A549 (cell line): Measurements from ENCODE around the gene PTGES3L. TPM values are rescaled to one million over a fixed set of nuclear protein-coding genes. Genes with fewer than 3 reads are reported as not detected.

Experiments
- ATAC-seq, 2 experiments: fragments of 200-7000 bp in 1 of 2; fragments of >200 bp in 1 of 2; cut with Nextera tagmentation in 1 of 2; cut with Tn5 transposase in 1 of 2; 3 replicates each; pipeline versions ENCODE4 v1.8.0 to v1.9.1; 2018 to 2020; ENCODE audit warnings: mild to moderate bottlenecking in 1 of 2, moderate library complexity in 1 of 2
- CTCF ChIA-PET: fragments of 300-600 bp; sonication (Branson Sonifier 250); formaldehyde crosslinking; extraction: SDS; loops from one replicate; lab custom pipeline; 2021; ENCODE audit warnings: antibody characterized with exemption, inconsistent platforms; lab: Yijun Ruan, JAX
- POLR2A ChIA-PET: fragments of 350-600 bp; formaldehyde crosslinking; extraction: SDS; loops from one replicate; lab custom pipeline; 2021; ENCODE audit warnings: antibody characterized with exemption, inconsistent platforms; lab: Yijun Ruan, JAX
- DNase-seq, 2 experiments: peaks; one replicate each; pipeline versions ENCODE4 v3.0.0 to v3.0.0-alpha.2; 2011 to 2016; ENCODE audit warnings: low read depth in 1 of 2, low spot score in 1 of 2
- FAIRE-seq: peaks from 2 replicates; lab custom pipeline; 2011; peaks lifted over from hg19 to GRCh38; lab: Jason Lieb, UNC
- H3K27ac ChIP-seq, 2 experiments: fragments of >200 bp; sonication (Bioruptor Twin); formaldehyde crosslinking; 3 replicates each; pipeline ENCODE4 v1.5.1; 2016 to 2017
- H3K4me1 ChIP-seq: fragments of >200 bp; sonication (Bioruptor Twin); formaldehyde crosslinking; 3 replicates; pipeline ENCODE4 v1.6.1; 2016
- H3K4me2 ChIP-seq: fragments of >200 bp; sonication (Bioruptor Twin); formaldehyde crosslinking; 3 replicates; pipeline ENCODE4 v1.6.1; 2016
- H3K4me3 ChIP-seq: fragments of >200 bp; sonication (Bioruptor Twin); formaldehyde crosslinking; 3 replicates; pipeline ENCODE4 v1.5.1; 2016
- H3K9me3 ChIP-seq: fragments of >200 bp; sonication (Bioruptor Twin); formaldehyde crosslinking; 3 replicates; pipeline ENCODE4 v1.6.1; 2016
- EHF ChIP-seq: fragments of 250-450 bp; sonication (Bioruptor Pico); IDR thresholded peaks from 2 replicates; pipeline ENCODE4 v1.5.0; 2020; ENCODE audit warnings: mild to moderate bottlenecking
- HOXA7 ChIP-seq: fragments of 250-450 bp; sonication (Bioruptor Pico); IDR thresholded peaks from 2 replicates; pipeline ENCODE4 v1.5.0; 2020; ENCODE audit warnings: mild to moderate bottlenecking, moderate library complexity
- RAD21 ChIP-seq, 2 experiments: fragments of >200 bp in 1 of 2; sonication (Bioruptor Twin) in 1 of 2; formaldehyde crosslinking in 1 of 2; IDR thresholded peaks in 1 of 2; conservative IDR thresholded peaks in 1 of 2; 2 replicates in 1 of 2; 3 replicates in 1 of 2; pipeline ENCODE4 v1.6.1; 2012 to 2018; ENCODE audit warnings: inconsistent platforms in 1 of 2
- ZNF302 ChIP-seq: fragments of 250-450 bp; sonication (Bioruptor Pico); IDR thresholded peaks from 2 replicates; pipeline ENCODE4 v1.9.0; 2021; ENCODE audit warnings: inconsistent platforms, mild to moderate bottlenecking, moderate library complexity
- WGBS: methylation state at CpG from one replicate; pipeline ENCODE4 v1.1.6; 2017; ENCODE audit errors: missing lambda C conversion rate; 5-methylcytosine and 5-hydroxymethylcytosine counted together
- polyA plus RNA-seq, 4 experiments: library from polyadenylated mRNA; depleted of rRNA in 3 of 4; stranded (reverse); fragments of >200 nt; fragmentation: RNase III in 1 of 4; extraction: RNeasy Plus Mini Kit Qiagen cat#74134 plus additional on column Dnase treatment in 1 of 4; gene quantifications; 2 replicates in 3 of 4; 3 replicates in 1 of 4; pipeline ENCODE4 v1.2.3, GENCODE V29; 2011 to 2017
- small RNA-seq, 6 experiments: library from RNA; depleted of rRNA; stranded (forward); fragments of <200 nt; gene quantifications; one replicate each; pipeline ENCODE3, GENCODE V24; 2012
- TF ChIP-seq, protein P1 (sequence below): fragments of 200-600 bp; sonication (generic); IDR thresholded peaks from 2 replicates; pipeline ENCODE4 v1.6.1; 2016; ENCODE audit warnings: antibody characterized with exemption, mild to moderate bottlenecking, moderate library complexity
- TF ChIP-seq, protein P2 (sequence below): IDR thresholded peaks from 2 replicates; pipeline ENCODE4 v1.6.1; 2012
- TF ChIP-seq, protein P3 (sequence below): fragments of 250-450 bp; sonication (Bioruptor Pico); IDR thresholded peaks from 2 replicates; pipeline ENCODE4 v1.5.0; 2020; ENCODE audit warnings: low read depth, mild to moderate bottlenecking, moderate library complexity

Gene PTGES3L
- polyA plus RNA-seq, 2 of the 4 experiments (the other 2 are of a cell fraction): 1.8 to 3.5 TPM

DNA sequence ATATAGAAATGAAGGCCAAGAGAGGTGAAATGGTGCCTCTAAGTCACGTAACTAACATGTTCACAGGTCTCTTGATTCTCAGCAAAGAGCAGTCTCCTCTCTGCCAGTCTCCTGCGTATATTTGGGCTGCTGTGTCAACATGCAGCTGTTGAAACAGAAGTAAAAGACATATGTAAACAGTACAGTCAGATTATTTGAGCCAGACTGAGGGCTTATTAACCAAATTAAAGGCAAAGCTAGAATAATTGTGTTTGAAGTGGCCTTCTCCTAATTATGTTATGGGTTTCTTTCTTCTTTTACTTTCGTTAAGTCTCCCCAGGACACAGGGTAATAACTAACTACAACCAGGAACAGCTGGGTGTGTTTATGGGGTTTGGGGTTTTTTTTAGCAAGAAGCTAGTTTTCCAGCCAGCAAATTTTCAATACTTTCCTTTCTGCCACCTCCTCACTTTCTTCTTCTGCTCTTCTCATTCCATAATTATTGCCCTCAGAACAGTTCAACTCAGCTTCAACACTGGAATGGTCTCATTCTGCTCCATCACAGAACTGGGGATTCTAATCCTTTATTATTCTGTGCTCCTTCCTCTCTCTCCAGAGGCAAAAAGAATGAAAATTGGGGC, 60.9 kb downstream of the PTGES3L start:
- POLR2A ChIA-PET: interaction anchor here (1.0 kb wide), 1 partner anchor 79 kb away, joined by 3 read pairs; the partner anchor contains the start of gene RPL27
- WGBS: 24% methylated on average over 3 of the region's 3 CpGs
- Histone ChIP-seq H3K27ac (peak overlapping the region in 1 of 2 experiments; percentile 5; a peak in 1 of 6 replicates), H3K4me2 (peak overlapping the region; percentile 49), H3K4me1 (peaks cover 10% of the 10 kb centered on the region), H3K9me3 (no peaks in the 10 kb centered on the region)
- peak; percentile 32 for FAIRE-seq
- CTCF ChIA-PET: interaction anchor here (0.9 to 17.6 kb wide), 7 partner anchors 10 to 371 kb away, joined by 3 to 372 read pairs (median 5); partner anchors contain the start of genes AOC2 and AOC3
- peak; percentile 46 to 48; a peak in 3 of 6 replicates for ATAC-seq
- no peak for DNase-seq
- TF ChIP-seq EHF (CRISPR knock-in tag) (no peak), RAD21 (conservative IDR thresholded peaks at IDR 0.05 in 1 of 2, IDR thresholded peaks at IDR 0.05 in 1 of 2) (no peak), ZNF302 (CRISPR knock-in tag) (no peak), HOXA7 (CRISPR knock-in tag) (no peak)
- TF ChIP-seq, protein P1, sequence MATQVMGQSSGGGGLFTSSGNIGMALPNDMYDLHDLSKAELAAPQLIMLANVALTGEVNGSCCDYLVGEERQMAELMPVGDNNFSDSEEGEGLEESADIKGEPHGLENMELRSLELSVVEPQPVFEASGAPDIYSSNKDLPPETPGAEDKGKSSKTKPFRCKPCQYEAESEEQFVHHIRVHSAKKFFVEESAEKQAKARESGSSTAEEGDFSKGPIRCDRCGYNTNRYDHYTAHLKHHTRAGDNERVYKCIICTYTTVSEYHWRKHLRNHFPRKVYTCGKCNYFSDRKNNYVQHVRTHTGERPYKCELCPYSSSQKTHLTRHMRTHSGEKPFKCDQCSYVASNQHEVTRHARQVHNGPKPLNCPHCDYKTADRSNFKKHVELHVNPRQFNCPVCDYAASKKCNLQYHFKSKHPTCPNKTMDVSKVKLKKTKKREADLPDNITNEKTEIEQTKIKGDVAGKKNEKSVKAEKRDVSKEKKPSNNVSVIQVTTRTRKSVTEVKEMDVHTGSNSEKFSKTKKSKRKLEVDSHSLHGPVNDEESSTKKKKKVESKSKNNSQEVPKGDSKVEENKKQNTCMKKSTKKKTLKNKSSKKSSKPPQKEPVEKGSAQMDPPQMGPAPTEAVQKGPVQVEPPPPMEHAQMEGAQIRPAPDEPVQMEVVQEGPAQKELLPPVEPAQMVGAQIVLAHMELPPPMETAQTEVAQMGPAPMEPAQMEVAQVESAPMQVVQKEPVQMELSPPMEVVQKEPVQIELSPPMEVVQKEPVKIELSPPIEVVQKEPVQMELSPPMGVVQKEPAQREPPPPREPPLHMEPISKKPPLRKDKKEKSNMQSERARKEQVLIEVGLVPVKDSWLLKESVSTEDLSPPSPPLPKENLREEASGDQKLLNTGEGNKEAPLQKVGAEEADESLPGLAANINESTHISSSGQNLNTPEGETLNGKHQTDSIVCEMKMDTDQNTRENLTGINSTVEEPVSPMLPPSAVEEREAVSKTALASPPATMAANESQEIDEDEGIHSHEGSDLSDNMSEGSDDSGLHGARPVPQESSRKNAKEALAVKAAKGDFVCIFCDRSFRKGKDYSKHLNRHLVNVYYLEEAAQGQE: no peak
- TF ChIP-seq, protein P2, sequence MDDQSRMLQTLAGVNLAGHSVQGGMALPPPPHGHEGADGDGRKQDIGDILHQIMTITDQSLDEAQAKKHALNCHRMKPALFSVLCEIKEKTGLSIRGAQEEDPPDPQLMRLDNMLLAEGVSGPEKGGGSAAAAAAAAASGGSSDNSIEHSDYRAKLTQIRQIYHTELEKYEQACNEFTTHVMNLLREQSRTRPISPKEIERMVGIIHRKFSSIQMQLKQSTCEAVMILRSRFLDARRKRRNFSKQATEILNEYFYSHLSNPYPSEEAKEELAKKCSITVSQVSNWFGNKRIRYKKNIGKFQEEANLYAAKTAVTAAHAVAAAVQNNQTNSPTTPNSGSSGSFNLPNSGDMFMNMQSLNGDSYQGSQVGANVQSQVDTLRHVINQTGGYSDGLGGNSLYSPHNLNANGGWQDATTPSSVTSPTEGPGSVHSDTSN: no peak
- TF ChIP-seq, protein P3, sequence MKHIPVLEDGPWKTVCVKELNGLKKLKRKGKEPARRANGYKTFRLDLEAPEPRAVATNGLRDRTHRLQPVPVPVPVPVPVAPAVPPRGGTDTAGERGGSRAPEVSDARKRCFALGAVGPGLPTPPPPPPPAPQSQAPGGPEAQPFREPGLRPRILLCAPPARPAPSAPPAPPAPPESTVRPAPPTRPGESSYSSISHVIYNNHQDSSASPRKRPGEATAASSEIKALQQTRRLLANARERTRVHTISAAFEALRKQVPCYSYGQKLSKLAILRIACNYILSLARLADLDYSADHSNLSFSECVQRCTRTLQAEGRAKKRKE (CRISPR knock-in tag): no peak
- TF ChIP-seq, all 56 proteins: peak for 0
- H3K4me3 ChIP-seq: no peak overlapping the region

Small RNAs within 50 kb of the gene (small RNA-seq; reads per million reads assigned to genes)
- gene AARSD1: 0 to 2.5 (median 0.12) reads per million in 6 experiments
- gene RF00561: 0 reads per million in 6 experiments

Other genes starting within 250 kb of the PTGES3L start
- gene EZH1, start 235.0 kb downstream of the PTGES3L start, polyA plus RNA-seq (2011; rRNA removed): 35.4 and 41.1 TPM in 2 replicates
- gene EZH1, start 235.0 kb downstream of the PTGES3L start, polyA plus RNA-seq (2017; fragmentation: RNase III; extraction: RNeasy Plus Mini Kit Qiagen cat#74134 plus additional on column Dnase treatment): 20.1 to 21.7 TPM (median 21.5 TPM) in 3 replicates
- gene RAMP2, start 218.9 kb downstream of the PTGES3L start, polyA plus RNA-seq (2011; rRNA removed): 0.49 and 1.2 TPM in 2 replicates
- 0.30 to 1.0 TPM (median 0.87 TPM) in 3 replicates for gene RAMP2, start 218.9 kb downstream of the PTGES3L start, polyA plus RNA-seq (2017; fragmentation: RNase III; extraction: RNeasy Plus Mini Kit Qiagen cat#74134 plus additional on column Dnase treatment)
- 143 and 173 TPM in 2 replicates for gene VPS25, start 206.6 kb downstream of the PTGES3L start, polyA plus RNA-seq (2011; rRNA removed)
- gene VPS25, start 206.6 kb downstream of the PTGES3L start, polyA plus RNA-seq (2017; fragmentation: RNase III; extraction: RNeasy Plus Mini Kit Qiagen cat#74134 plus additional on column Dnase treatment): 118 to 132 TPM (median 119 TPM) in 3 replicates
- 1.1 and 1.6 TPM in 2 replicates for gene WNK4, start 199.5 kb downstream of the PTGES3L start, polyA plus RNA-seq (2011; rRNA removed)
- gene WNK4, start 199.5 kb downstream of the PTGES3L start, polyA plus RNA-seq (2017; fragmentation: RNase III; extraction: RNeasy Plus Mini Kit Qiagen cat#74134 plus additional on column Dnase treatment): 1.3 to 1.5 TPM (median 1.5 TPM) in 3 replicates
- 126 and 170 TPM in 2 replicates for gene COA3, start 181.4 kb downstream of the PTGES3L start, polyA plus RNA-seq (2011; rRNA removed)
- gene COA3, start 181.4 kb downstream of the PTGES3L start, polyA plus RNA-seq (2017; fragmentation: RNase III; extraction: RNeasy Plus Mini Kit Qiagen cat#74134 plus additional on column Dnase treatment): 127 to 131 TPM (median 130 TPM) in 3 replicates
- 0.06 and 0.07 TPM in 2 replicates for gene CNTD1, start 181.2 kb downstream of the PTGES3L start, polyA plus RNA-seq (2011; rRNA removed)
- gene CNTD1, start 181.2 kb downstream of the PTGES3L start, polyA plus RNA-seq (2017; fragmentation: RNase III; extraction: RNeasy Plus Mini Kit Qiagen cat#74134 plus additional on column Dnase treatment): 0.10 to 0.47 TPM (median 0.17 TPM) in 3 replicates
- gene BECN1, start 155.8 kb downstream of the PTGES3L start, polyA plus RNA-seq (2011; rRNA removed): 125 and 138 TPM in 2 replicates
- 98.9 to 103 TPM (median 99.8 TPM) in 3 replicates for gene BECN1, start 155.8 kb downstream of the PTGES3L start, polyA plus RNA-seq (2017; fragmentation: RNase III; extraction: RNeasy Plus Mini Kit Qiagen cat#74134 plus additional on column Dnase treatment)
- gene PSME3, start 146.7 kb downstream of the PTGES3L start, polyA plus RNA-seq (2011; rRNA removed): 220 and 257 TPM in 2 replicates
- 214 to 241 TPM (median 223 TPM) in 3 replicates for gene PSME3, start 146.7 kb downstream of the PTGES3L start, polyA plus RNA-seq (2017; fragmentation: RNase III; extraction: RNeasy Plus Mini Kit Qiagen cat#74134 plus additional on column Dnase treatment)
- gene AOC2, start 135.5 kb downstream of the PTGES3L start, polyA plus RNA-seq (2011; rRNA removed): 2.7 and 3.0 TPM in 2 replicates
- 1.7 to 1.9 TPM (median 1.8 TPM) in 3 replicates for gene AOC2, start 135.5 kb downstream of the PTGES3L start, polyA plus RNA-seq (2017; fragmentation: RNase III; extraction: RNeasy Plus Mini Kit Qiagen cat#74134 plus additional on column Dnase treatment)
- 1.4 and 1.6 TPM in 2 replicates for gene AOC3, start 128.9 kb downstream of the PTGES3L start, polyA plus RNA-seq (2011; rRNA removed)
- gene AOC3, start 128.9 kb downstream of the PTGES3L start, polyA plus RNA-seq (2017; fragmentation: RNase III; extraction: RNeasy Plus Mini Kit Qiagen cat#74134 plus additional on column Dnase treatment): 0.79 to 1.1 TPM (median 0.97 TPM) in 3 replicates
- not detected in 2 replicates for gene G6PC1, start 79.3 kb downstream of the PTGES3L start, polyA plus RNA-seq (2011; rRNA removed)
- gene G6PC1, start 79.3 kb downstream of the PTGES3L start, polyA plus RNA-seq (2017; fragmentation: RNase III; extraction: RNeasy Plus Mini Kit Qiagen cat#74134 plus additional on column Dnase treatment): not detected in 3 replicates
- gene AARSD1, start 15.6 kb downstream of the PTGES3L start, polyA plus RNA-seq (2011; rRNA removed): 56.9 and 66.6 TPM in 2 replicates
- gene AARSD1, start 15.6 kb downstream of the PTGES3L start, polyA plus RNA-seq (2017; fragmentation: RNase III; extraction: RNeasy Plus Mini Kit Qiagen cat#74134 plus additional on column Dnase treatment): 70.7 to 82.0 TPM (median 73.0 TPM) in 3 replicates
- 19.1 and 21.4 TPM in 2 replicates for gene RUNDC1, start 485 bp upstream of the PTGES3L start, polyA plus RNA-seq (2011; rRNA removed)
- gene RUNDC1, start 485 bp upstream of the PTGES3L start, polyA plus RNA-seq (2017; fragmentation: RNase III; extraction: RNeasy Plus Mini Kit Qiagen cat#74134 plus additional on column Dnase treatment): 18.7 to 19.7 TPM (median 19.5 TPM) in 3 replicates
- gene RPL27, start 18.3 kb upstream of the PTGES3L start, polyA plus RNA-seq (2011; rRNA removed): 5,588 and 5,746 TPM in 2 replicates
- 2,894 to 2,977 TPM (median 2,925 TPM) in 3 replicates for gene RPL27, start 18.3 kb upstream of the PTGES3L start, polyA plus RNA-seq (2017; fragmentation: RNase III; extraction: RNeasy Plus Mini Kit Qiagen cat#74134 plus additional on column Dnase treatment)
- gene IFI35, start 26.7 kb upstream of the PTGES3L start, polyA plus RNA-seq (2011; rRNA removed): 20.2 and 21.3 TPM in 2 replicates
- 10.6 to 12.9 TPM (median 10.8 TPM) in 3 replicates for gene IFI35, start 26.7 kb upstream of the PTGES3L start, polyA plus RNA-seq (2017; fragmentation: RNase III; extraction: RNeasy Plus Mini Kit Qiagen cat#74134 plus additional on column Dnase treatment)
- 167 and 169 TPM in 2 replicates for gene VAT1, start 42.3 kb upstream of the PTGES3L start, polyA plus RNA-seq (2011; rRNA removed)
- gene VAT1, start 42.3 kb upstream of the PTGES3L start, polyA plus RNA-seq (2017; fragmentation: RNase III; extraction: RNeasy Plus Mini Kit Qiagen cat#74134 plus additional on column Dnase treatment): 117 to 153 TPM (median 149 TPM) in 3 replicates
- 0.19 and 0.33 TPM in 2 replicates for gene RND2, start 45.2 kb upstream of the PTGES3L start, polyA plus RNA-seq (2011; rRNA removed)
- 0.14 to 0.37 TPM (median 0.28 TPM) in 3 replicates for gene RND2, start 45.2 kb upstream of the PTGES3L start, polyA plus RNA-seq (2017; fragmentation: RNase III; extraction: RNeasy Plus Mini Kit Qiagen cat#74134 plus additional on column Dnase treatment)
- gene BRCA1, start 145.3 kb upstream of the PTGES3L start, polyA plus RNA-seq (2011; rRNA removed): 62.5 and 71.8 TPM in 2 replicates
- 41.0 to 45.5 TPM (median 41.6 TPM) in 3 replicates for gene BRCA1, start 145.3 kb upstream of the PTGES3L start, polyA plus RNA-seq (2017; fragmentation: RNase III; extraction: RNeasy Plus Mini Kit Qiagen cat#74134 plus additional on column Dnase treatment)
- gene NBR1, start 191.1 kb upstream of the PTGES3L start, polyA plus RNA-seq (2011; rRNA removed): 86.8 and 103 TPM in 2 replicates
- 40.6 to 46.9 TPM (median 41.8 TPM) in 3 replicates for gene NBR1, start 191.1 kb upstream of the PTGES3L start, polyA plus RNA-seq (2017; fragmentation: RNase III; extraction: RNeasy Plus Mini Kit Qiagen cat#74134 plus additional on column Dnase treatment)
- gene TMEM106A, start 231.8 kb upstream of the PTGES3L start, polyA plus RNA-seq (2011; rRNA removed): 2.6 and 3.5 TPM in 2 replicates
- 1.1 to 1.7 TPM (median 1.2 TPM) in 3 replicates for gene TMEM106A, start 231.8 kb upstream of the PTGES3L start, polyA plus RNA-seq (2017; fragmentation: RNase III; extraction: RNeasy Plus Mini Kit Qiagen cat#74134 plus additional on column Dnase treatment)
- gene CCDC200, start 248.5 kb upstream of the PTGES3L start, polyA plus RNA-seq (2011; rRNA removed): not detected in 2 replicates
- not detected in 3 replicates for gene CCDC200, start 248.5 kb upstream of the PTGES3L start, polyA plus RNA-seq (2017; fragmentation: RNase III; extraction: RNeasy Plus Mini Kit Qiagen cat#74134 plus additional on column Dnase treatment)